ENCODE results near the gene SLC8A2.

DNA sequence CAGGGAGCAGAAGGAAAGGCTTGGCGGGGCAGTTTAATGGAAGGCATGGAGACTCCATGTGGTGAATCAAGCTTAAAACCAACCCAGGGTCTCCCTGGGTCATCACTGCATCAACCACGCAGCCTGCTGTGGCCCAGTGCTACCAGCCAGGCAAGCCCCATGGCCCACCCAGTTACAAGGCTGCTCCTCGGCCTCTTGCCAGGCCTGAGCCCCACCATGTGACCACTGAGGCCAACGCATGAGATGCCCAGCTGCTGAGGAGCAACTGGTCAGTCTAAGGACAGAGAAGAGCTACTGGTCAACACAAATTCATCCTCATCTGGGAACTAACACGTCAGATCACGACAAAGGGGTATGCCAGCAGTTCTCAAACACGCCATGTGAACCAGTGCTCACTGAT, 27.7 kb upstream of the SLC8A2 start:
- TF ChIP-seq POLR2A (IDR thresholded peaks at IDR 0.05; ENCODE audit: low read length) (no peak), GATA1 (IDR thresholded peaks at IDR 0.05; ENCODE audit: low read depth, low read length) (no peak)

Measured in erythroblast (primary cell).